H9 (cell line): Measurements from ENCODE around the gene TMEM250. TPM values are rescaled to one million over a fixed set of nuclear protein-coding genes. Genes with fewer than 3 reads are reported as not detected.

Experiments
- DNase-seq: peaks from one replicate; pipeline ENCODE4 v3.0.0-alpha.2; 2017
- H2AFZ ChIP-seq: one replicate; pipeline ENCODE4 v1.6.1; 2013; ENCODE audit warnings: mild to moderate bottlenecking, low read length, control low read depth, moderate library complexity
- H2AK5ac ChIP-seq: 2 replicates; pipeline ENCODE4 v1.6.1; 2013; ENCODE audit warnings: low read length, control low read depth, mixed read lengths; ENCODE audit not compliant: insufficient read length
- H2BK120ac ChIP-seq: one replicate; pipeline ENCODE4 v1.6.1; 2013; ENCODE audit warnings: low read depth, mild to moderate bottlenecking, low read length, control low read depth, inconsistent platforms; ENCODE audit not compliant: poor library complexity, severe bottlenecking
- H2BK12ac ChIP-seq: 2 replicates; pipeline ENCODE4 v1.6.1; 2013; ENCODE audit warnings: low read length, control low read depth, mixed read lengths, low read depth; ENCODE audit not compliant: insufficient read length
- H2BK15ac ChIP-seq: 2 replicates; pipeline ENCODE4 v1.6.1; 2013; ENCODE audit warnings: low read depth, low read length, control low read depth
- H2BK20ac ChIP-seq: one replicate; pipeline ENCODE4 v1.6.1; 2013; ENCODE audit warnings: low read depth, mild to moderate bottlenecking, low read length, control low read depth, inconsistent platforms; ENCODE audit not compliant: poor library complexity, severe bottlenecking
- H2BK5ac ChIP-seq: 2 replicates; pipeline ENCODE4 v1.6.1; 2013; ENCODE audit warnings: low read length, control low read depth, mixed read lengths; ENCODE audit not compliant: insufficient read length
- H3K14ac ChIP-seq: 2 replicates; pipeline ENCODE4 v1.6.1; 2013; ENCODE audit warnings: low read length, control low read depth; ENCODE audit not compliant: insufficient read depth
- H3K18ac ChIP-seq: 2 replicates; pipeline ENCODE4 v1.6.1; 2013; ENCODE audit warnings: low read depth, mild to moderate bottlenecking, mixed read lengths, low read length, control low read depth; ENCODE audit not compliant: insufficient read length
- H3K23ac ChIP-seq: 2 replicates; pipeline ENCODE4 v1.6.1; 2013; ENCODE audit warnings: low read length, control low read depth, mixed read lengths, low read depth; ENCODE audit not compliant: insufficient read length
- H3K23me2 ChIP-seq: 2 replicates; pipeline ENCODE4 v1.6.1; 2013; ENCODE audit warnings: low read depth, mild to moderate bottlenecking, mixed read lengths, low read length, control low read depth; ENCODE audit not compliant: insufficient read length, poor library complexity, severe bottlenecking
- H3K27ac ChIP-seq: 2 replicates; pipeline ENCODE4 v1.5.1; 2013; ENCODE audit warnings: low read length, control low read depth, mixed read lengths, low read depth; ENCODE audit not compliant: insufficient read length
- H3K27me3 ChIP-seq: 2 replicates; pipeline ENCODE4 v1.6.1; 2013; ENCODE audit warnings: low read length, control low read depth, inconsistent platforms; ENCODE audit not compliant: insufficient read depth
- H3K4ac ChIP-seq: 2 replicates; pipeline ENCODE4 v1.6.1; 2013; ENCODE audit warnings: low read depth, mild to moderate bottlenecking, control low read depth, inconsistent platforms, low read length, moderate library complexity
- H3K4me1 ChIP-seq: 2 replicates; pipeline ENCODE4 v1.6.1; 2013; ENCODE audit warnings: low read length, control low read depth, inconsistent platforms; ENCODE audit not compliant: insufficient read depth
- H3K4me2 ChIP-seq: 2 replicates; pipeline ENCODE4 v1.6.1; 2013; ENCODE audit warnings: low read length, control low read depth, mixed read lengths; ENCODE audit not compliant: insufficient read length, insufficient read depth
- H3K56ac ChIP-seq: 2 replicates; pipeline ENCODE4 v1.6.1; 2013; ENCODE audit warnings: low read depth, mild to moderate bottlenecking, mixed read lengths, low read length, control low read depth; ENCODE audit not compliant: insufficient read length
- H3K79me1 ChIP-seq: 2 replicates; pipeline ENCODE4 v1.6.1; 2013; ENCODE audit warnings: low read depth, mild to moderate bottlenecking, moderate library complexity, low read length, control low read depth, inconsistent platforms; ENCODE audit not compliant: insufficient read depth, poor library complexity, severe bottlenecking
- H3K79me2 ChIP-seq: 2 replicates; pipeline ENCODE4 v1.6.1; 2013; ENCODE audit warnings: low read length, control low read depth, inconsistent platforms; ENCODE audit not compliant: insufficient read depth
- H3K9ac ChIP-seq: 2 replicates; pipeline ENCODE4 v1.6.1; 2013; ENCODE audit warnings: low read length, control low read depth, mixed read lengths; ENCODE audit not compliant: insufficient read length; ENCODE audit errors: extremely low read depth
- H3K9me3 ChIP-seq: one replicate; pipeline ENCODE4 v1.6.1; 2013; ENCODE audit warnings: low read depth, low read length, inconsistent platforms; ENCODE audit not compliant: control insufficient read depth
- H3T11ph ChIP-seq: one replicate; pipeline ENCODE4 v1.6.1; 2013; ENCODE audit warnings: mild to moderate bottlenecking, low read length, control low read depth, inconsistent platforms
- H4K20me1 ChIP-seq: one replicate; pipeline ENCODE4 v1.6.1; 2013; ENCODE audit not compliant: control insufficient read depth, insufficient read length, insufficient read depth
- H4K5ac ChIP-seq: 2 replicates; pipeline ENCODE4 v1.6.1; 2013; ENCODE audit warnings: low read depth, mild to moderate bottlenecking, mixed read lengths, low read length, control low read depth; ENCODE audit not compliant: insufficient read length
- H4K8ac ChIP-seq: replicated peaks from 2 replicates; pipeline ENCODE4 v1.6.1; 2013; ENCODE audit warnings: low read length, control low read depth, mixed read lengths, low read depth; ENCODE audit not compliant: insufficient read length
- H4K91ac ChIP-seq: 2 replicates; pipeline ENCODE4 v1.6.1; 2013; ENCODE audit warnings: low read depth, mild to moderate bottlenecking, moderate library complexity, mixed read lengths, low read length, control low read depth; ENCODE audit not compliant: insufficient read length
- H3K27ac Mint-ChIP-seq, 3 experiments: 2 replicates in 2 of 3; 3 replicates in 1 of 3; pipeline ENCODE4 v1.8.0; 2020 to 2021; ENCODE audit warnings: mixed read lengths in 3 of 3, mild to moderate bottlenecking in 1 of 3, moderate library complexity in 1 of 3
- H3K27me3 Mint-ChIP-seq: 2 replicates; pipeline ENCODE4 v1.8.0; 2021; ENCODE audit warnings: low read depth, mild to moderate bottlenecking, moderate library complexity, mixed read lengths
- H3K36me3 Mint-ChIP-seq, 3 experiments: 2 replicates in 2 of 3; 3 replicates in 1 of 3; pipeline ENCODE4 v1.8.0; 2020 to 2021; ENCODE audit warnings: low read depth in 3 of 3, mixed read lengths in 3 of 3; ENCODE audit not compliant: insufficient read depth in 1 of 3
- H3K4me1 Mint-ChIP-seq, 2 experiments: 2 replicates each; pipeline ENCODE4 v1.8.0; 2020; ENCODE audit warnings: mixed read lengths in 2 of 2
- H3K4me3 Mint-ChIP-seq, 2 experiments: 2 replicates in 1 of 2; 3 replicates in 1 of 2; pipeline ENCODE4 v1.8.0; 2020 to 2021; ENCODE audit warnings: mild to moderate bottlenecking in 2 of 2, mixed read lengths in 2 of 2, moderate library complexity in 1 of 2
- H3K9me3 Mint-ChIP-seq, 2 experiments: 2 replicates in 1 of 2; 3 replicates in 1 of 2; pipeline ENCODE4 v1.8.0; 2020; ENCODE audit warnings: mild to moderate bottlenecking in 2 of 2, mixed read lengths in 2 of 2, moderate library complexity in 1 of 2
- CTCF ChIP-seq: fragments of 200-600 bp; sonication (generic); conservative IDR thresholded peaks from 3 replicates; pipeline ENCODE4 v1.8.0; 2021; ENCODE audit warnings: antibody characterized with exemption, mild to moderate bottlenecking
- WGBS: extraction: QIAGEN DNeasy Blood & Tissue Kit; methylation state at CpG from one replicate; pipeline ENCODE4 v1.1.7; 2013; ENCODE audit warnings: missing lambda C conversion rate, low lambda C conversion rate, mixed read lengths; ENCODE audit not compliant: insufficient read length; ENCODE audit errors: extremely low coverage; 5-methylcytosine and 5-hydroxymethylcytosine counted together
- total RNA-seq: library from RNA; stranded (reverse); gene quantifications from 2 replicates; pipeline ENCODE4 v1.2.1, GENCODE V29; 2021

TMEM250 gene
- total RNA-seq, 1 experiment from 2014 or later: 48.1 TPM

DNA sequence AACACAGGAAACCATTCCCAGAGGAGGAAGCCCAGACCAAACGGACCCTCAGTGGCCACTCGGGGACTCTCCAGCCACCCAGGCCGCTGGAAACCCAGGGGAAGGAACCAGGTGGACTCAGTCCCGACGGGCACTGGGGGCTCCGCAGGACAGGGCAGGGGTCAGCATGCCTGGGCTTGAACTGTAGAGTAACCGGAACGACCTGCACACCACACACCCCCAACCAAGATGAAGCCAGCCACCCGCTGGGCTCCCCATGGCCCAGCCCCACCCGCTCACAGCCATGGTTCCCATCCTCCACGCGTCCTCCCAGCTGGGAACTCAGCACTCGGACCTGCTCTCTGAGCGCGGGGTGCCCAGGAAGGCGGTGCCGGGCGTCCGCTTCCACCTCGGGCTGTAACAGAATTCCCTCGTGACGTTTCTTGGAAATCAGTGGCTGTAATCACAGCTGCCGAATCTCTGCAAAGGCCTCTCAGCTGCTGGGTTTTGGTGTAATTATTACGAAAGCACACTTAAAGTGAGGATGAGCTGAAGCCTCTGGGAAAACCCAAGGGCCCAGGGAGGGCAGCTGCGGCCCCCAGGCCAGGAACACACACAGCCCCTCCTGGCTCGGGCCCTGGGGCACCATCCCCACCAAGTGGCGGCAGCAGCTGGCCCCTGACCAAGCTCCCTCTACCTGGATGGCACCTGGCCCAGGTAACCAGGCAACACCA lies 37.4 kb downstream of the TMEM250 start:
- no peak overlapping the region for H3K4me3 Mint-ChIP-seq
- no peaks in the 10 kb centered on the region for H3K79me2 ChIP-seq
- no peak overlapping the region for H2AFZ ChIP-seq
- no peak overlapping the region for H4K8ac ChIP-seq
- no peak overlapping the region for H3K27ac Mint-ChIP-seq
- H3K36me3 Mint-ChIP-seq: no peaks in the 10 kb centered on the region
- no peak overlapping the region for H3K4me2 ChIP-seq
- DNase-seq: peak; percentile 28
- H3K4me1 Mint-ChIP-seq: peaks cover 2 to 5% of the 10 kb centered on the region in 2 experiments
- no peak overlapping the region for H3K9ac ChIP-seq
- H2BK120ac ChIP-seq: no peak overlapping the region
- no peak overlapping the region for H2BK12ac ChIP-seq
- H3K18ac ChIP-seq: no peak overlapping the region
- H2AK5ac ChIP-seq: no peak overlapping the region
- no peak for TF ChIP-seq CTCF
- no peaks in the 10 kb centered on the region for H4K20me1 ChIP-seq
- no peaks in the 10 kb centered on the region for H3K9me3 Mint-ChIP-seq
- H3K23ac ChIP-seq: no peak overlapping the region
- H3K27ac ChIP-seq: no peak overlapping the region
- H3T11ph ChIP-seq: no peak overlapping the region
- H2BK5ac ChIP-seq: no peak overlapping the region
- no CpG with 5 or more reads among the region's 27 CpGs for WGBS
- H4K5ac ChIP-seq: no peak overlapping the region
- no peaks in the 10 kb centered on the region for H3K79me1 ChIP-seq
- H2BK20ac ChIP-seq: no peak overlapping the region
- H4K91ac ChIP-seq: no peak overlapping the region
- H3K23me2 ChIP-seq: no peaks in the 10 kb centered on the region
- H3K9me3 ChIP-seq: no peaks in the 10 kb centered on the region
- no peak overlapping the region for H2BK15ac ChIP-seq
- no peak overlapping the region for H3K56ac ChIP-seq
- H3K14ac ChIP-seq: peak overlapping the region; percentile 63
- H3K27me3 ChIP-seq: no peaks in the 10 kb centered on the region
- H3K4me1 ChIP-seq: no peaks in the 10 kb centered on the region
- H3K4ac ChIP-seq: no peak overlapping the region
- no peaks in the 10 kb centered on the region for H3K27me3 Mint-ChIP-seq
